Fibroblast of villous mesenchyme (primary cell): ENCODE measurements around the gene NOC4L. TPM values are rescaled to one million over a fixed set of nuclear protein-coding genes. Genes with fewer than 3 reads are reported as not detected.

ENCODE experiments used
- DNase-seq: peaks from one replicate; pipeline ENCODE4 v3.0.0-alpha.2; 2010; ENCODE audit warnings: low read depth
- H3K4me3 ChIP-seq: 2 replicates; pipeline ENCODE4 v1.5.1; 2011; ENCODE audit warnings: low read depth, mild to moderate bottlenecking, low read length
- total RNA-seq: library from RNA; depleted of rRNA; stranded (reverse); fragments of >200 nt; gene quantifications from 2 replicates; pipeline ENCODE4 v1.2.3, GENCODE V29; 2012
- TF ChIP-seq, protein P1 (sequence below): IDR thresholded peaks from 2 replicates; pipeline ENCODE4 v1.5.1; 2012; ENCODE audit warnings: low read depth, mild to moderate bottlenecking, low read length; ENCODE audit not compliant: insufficient read depth

Gene NOC4L
- total RNA-seq, 1 donor: 12.1 TPM

DNA sequence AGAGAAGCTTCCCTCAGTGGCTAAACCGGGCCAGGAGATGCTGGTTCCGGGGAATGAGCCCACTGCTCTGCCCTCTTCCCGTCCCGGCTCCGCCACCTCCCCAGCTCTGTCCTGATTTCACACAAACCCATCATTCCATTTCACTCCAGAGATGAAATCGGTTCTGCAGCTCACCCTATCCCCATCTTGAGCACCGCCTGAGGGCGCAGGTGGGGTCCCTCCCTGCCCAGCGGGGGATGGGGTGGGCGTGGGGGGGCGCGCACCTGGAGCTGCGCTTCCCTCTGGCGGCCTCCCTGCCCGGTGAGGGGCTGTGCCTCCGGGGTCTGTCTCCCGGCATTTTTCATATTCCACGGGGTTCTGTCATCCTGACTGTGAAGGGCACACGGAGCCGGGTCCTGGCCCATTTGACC is 44.7 kb downstream of the NOC4L start:
- DNase-seq: no peak
- TF ChIP-seq, protein P1, sequence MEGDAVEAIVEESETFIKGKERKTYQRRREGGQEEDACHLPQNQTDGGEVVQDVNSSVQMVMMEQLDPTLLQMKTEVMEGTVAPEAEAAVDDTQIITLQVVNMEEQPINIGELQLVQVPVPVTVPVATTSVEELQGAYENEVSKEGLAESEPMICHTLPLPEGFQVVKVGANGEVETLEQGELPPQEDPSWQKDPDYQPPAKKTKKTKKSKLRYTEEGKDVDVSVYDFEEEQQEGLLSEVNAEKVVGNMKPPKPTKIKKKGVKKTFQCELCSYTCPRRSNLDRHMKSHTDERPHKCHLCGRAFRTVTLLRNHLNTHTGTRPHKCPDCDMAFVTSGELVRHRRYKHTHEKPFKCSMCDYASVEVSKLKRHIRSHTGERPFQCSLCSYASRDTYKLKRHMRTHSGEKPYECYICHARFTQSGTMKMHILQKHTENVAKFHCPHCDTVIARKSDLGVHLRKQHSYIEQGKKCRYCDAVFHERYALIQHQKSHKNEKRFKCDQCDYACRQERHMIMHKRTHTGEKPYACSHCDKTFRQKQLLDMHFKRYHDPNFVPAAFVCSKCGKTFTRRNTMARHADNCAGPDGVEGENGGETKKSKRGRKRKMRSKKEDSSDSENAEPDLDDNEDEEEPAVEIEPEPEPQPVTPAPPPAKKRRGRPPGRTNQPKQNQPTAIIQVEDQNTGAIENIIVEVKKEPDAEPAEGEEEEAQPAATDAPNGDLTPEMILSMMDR: no peak
- peak overlapping the region; percentile 65 for H3K4me3 ChIP-seq

DNA sequence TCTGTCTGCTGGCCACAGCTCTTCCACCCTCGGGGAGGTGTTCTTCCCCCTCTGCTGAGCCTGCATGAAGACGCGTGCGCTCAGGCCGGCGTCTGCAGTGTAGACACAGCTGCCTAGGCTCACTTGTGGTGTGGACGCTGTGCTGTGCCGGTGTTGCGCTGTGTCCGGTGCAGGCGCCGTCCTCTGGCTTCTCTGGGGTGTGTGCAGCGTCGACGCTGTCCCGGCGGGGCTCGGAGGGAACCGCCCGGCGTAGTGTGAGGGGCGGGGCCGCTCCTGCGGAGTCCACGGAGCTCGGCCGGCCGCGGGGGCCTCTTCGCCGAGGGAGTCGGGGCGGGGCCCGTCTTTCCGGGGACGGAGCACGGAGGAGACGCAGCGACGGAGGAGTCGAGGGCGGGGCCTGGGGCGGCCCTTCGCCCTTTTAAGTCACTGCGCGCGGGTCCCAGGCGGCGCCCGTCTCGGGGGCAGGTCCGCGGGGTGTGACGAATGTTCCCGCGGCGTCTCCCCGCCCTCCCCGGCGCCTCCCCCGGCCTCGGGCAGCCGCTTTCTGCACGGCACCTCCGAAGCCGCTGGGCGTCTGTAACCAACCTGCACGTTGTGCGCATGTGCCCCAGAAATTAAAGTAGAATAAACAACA is 45.2 kb downstream of the NOC4L start:
- H3K4me3 ChIP-seq: peak overlapping the region; percentile 65
- DNase-seq: peak; percentile 93
- TF ChIP-seq, protein P1: no peak

DNA sequence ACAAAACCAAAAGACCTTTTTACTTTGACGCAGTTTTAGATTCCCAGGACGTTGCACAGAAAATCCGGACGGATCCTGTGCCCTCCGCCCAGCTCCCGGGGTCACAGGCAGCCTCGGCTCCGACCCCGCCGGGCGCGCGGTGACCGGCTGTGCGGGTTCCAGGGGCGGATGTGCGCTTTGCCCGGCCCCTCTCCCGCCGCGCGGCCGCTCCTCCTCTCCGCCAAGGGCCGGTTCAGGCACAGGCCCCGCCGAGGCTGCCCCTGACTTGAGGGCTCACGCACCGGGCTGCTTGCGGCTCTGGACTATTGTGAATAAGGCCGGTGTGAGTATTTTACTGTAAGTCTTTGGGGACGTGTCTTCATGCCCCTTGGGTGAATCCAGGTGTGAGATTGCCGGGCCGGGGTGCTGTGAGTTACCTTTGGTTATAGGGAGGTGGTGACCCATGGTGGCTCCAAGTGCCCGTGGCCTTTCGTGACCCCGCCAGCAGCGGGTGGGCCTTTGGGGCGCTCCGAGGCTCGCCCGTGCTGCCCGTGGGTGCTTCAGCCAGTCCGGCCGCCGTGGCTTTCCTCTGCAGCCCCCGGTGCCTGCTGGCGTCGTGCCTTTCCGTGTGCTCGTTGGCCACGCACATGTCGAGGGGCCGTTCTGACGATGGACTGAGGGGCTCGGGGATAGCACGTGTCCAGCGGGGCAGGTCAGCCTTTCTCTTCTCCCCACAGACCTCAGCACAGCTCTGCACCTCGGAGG is 45.9 kb downstream of the NOC4L start:
- peak overlapping the region; percentile 65 for H3K4me3 ChIP-seq
- TF ChIP-seq, protein P1: no peak
- DNase-seq: no peak

DNA sequence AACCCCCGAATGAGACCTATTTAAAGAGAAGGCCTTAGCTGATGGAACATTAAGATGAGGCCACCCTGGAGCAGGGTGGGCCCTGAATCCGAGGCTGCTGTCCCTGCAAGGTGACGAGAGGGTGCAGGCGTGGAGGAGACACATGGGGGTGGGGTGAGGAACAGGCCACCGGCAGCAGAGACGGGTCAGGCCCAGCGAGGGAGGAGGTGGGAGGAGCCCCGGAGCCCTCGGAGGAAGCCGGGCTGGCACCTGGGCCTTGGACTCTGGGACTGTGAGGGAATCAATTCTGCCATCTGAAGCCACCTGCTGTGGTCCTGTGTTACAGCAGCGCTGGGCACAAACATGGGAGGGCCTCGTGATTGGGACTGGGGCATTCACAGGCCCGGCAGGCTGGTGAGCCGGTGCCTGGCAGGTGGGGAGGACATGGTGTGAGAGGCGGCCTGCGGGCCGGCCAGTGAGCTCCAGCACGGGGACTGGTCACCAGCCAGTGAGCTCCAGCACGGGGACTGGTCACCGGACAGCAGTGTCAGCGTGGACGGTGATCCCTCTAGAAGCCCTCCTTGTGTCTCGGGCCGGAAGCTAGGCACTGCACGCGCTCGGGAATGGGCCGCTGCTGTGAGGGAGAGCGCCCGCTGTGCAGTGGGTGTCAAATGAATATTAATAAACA is 46.7 kb downstream of the NOC4L start:
- DNase-seq: no peak
- TF ChIP-seq, protein P1: no peak
- no peak overlapping the region for H3K4me3 ChIP-seq

DNA sequence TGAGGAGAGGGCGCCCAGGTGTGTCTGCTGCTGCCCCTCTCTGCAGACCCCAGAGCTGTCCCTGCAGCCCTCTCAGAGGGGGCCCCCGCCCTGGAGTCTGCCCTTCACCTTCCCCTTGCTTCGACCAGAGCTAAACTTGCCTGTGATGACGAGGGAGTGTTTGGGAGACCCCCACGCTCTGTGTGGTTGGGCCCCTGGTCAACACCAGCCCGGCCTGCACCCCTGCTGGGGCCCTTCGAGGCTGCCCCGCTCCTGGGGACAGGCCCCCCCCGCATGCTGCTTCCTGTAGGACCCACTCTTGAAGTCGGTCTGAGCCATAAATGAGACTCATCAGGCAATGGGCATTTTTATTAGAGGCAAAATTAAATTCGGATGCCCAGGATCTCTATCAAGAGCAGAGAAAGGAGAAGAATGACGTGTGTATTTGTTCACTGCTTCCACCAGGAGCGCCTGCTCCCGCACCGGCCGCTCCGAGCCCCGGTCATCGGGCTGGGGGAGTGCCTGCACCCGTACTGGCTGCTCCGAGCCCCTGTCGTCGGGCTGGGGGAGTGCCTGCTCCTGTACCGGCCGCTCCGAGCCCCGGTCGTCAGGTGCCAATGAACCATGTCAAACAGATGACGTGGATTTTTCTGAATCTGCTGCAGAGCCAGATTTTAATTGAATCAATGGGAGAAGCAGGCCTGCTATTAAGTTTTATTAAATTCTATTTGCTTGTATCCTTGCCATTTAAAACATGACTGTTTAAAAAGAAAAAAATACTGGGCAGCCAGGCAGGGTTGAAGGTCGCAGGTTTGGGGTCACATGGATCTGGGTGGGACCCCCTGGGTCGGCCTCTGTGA is 47.7 kb downstream of the NOC4L start:
- H3K4me3 ChIP-seq: no peak overlapping the region
- no peak for DNase-seq
- TF ChIP-seq, protein P1: no peak

DNA sequence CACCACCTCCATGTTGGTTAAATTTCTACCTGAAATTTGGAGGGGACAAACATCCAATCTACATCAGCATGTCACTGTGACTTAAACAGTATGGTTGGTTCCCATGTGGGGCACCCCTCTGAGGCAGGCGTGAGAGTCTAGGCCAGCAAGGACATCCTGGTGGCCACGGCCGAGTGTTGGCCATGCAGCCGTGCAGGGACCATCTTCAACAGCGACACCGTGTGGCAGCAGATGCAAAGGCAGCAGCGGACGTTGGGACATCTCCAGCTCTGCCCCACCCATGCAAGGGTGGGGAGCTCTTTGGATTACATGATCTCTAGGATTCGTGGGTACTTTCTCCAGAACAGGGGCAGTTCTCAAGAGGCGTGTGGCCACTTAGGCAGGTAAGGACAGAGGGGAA is 49.8 kb downstream of the NOC4L start:
- TF ChIP-seq, protein P1: peak; percentile 24
- DNase-seq: no peak
- no peak overlapping the region for H3K4me3 ChIP-seq
